ENCODE measurements around the gene SH3TC1. TPM values are rescaled to one million over a fixed set of nuclear protein-coding genes. Genes with fewer than 3 reads are reported as not detected.

The SH3TC1 gene
- total RNA-seq, 1 donor from 2014 or later: 73.1 TPM

- ATAC-seq: no peak
- intact Hi-C loops (cut with DNase I): no loop called here
- DNase-seq: no peak
- H3K36me3 ChIP-seq: peaks cover 83% of the 10 kb centered on the region
- TF ChIP-seq CTCF (IDR thresholded peaks at IDR 0.05): no peak
- no peaks in the 10 kb centered on the region for H3K9me3 ChIP-seq
- peaks cover 32% of the 10 kb centered on the region for H3K4me1 ChIP-seq
- no peaks in the 10 kb centered on the region for H3K27me3 ChIP-seq (ENCODE audit: low read depth)
- H3K4me3 ChIP-seq: no peak overlapping the region
- no peak overlapping the region for H3K27ac ChIP-seq
Observed at GRCh38 chr4:8217871-8218270, 18.8 kb downstream of the SH3TC1 start.

- DNase-seq: no peak
- no peak overlapping the region for H3K27ac ChIP-seq
- H3K4me1 ChIP-seq: peaks cover 32% of the 10 kb centered on the region
- no peak overlapping the region for H3K4me3 ChIP-seq
- no peak for TF ChIP-seq CTCF (IDR thresholded peaks at IDR 0.05)
- H3K27me3 ChIP-seq (ENCODE audit: low read depth): no peaks in the 10 kb centered on the region
- peaks cover 83% of the 10 kb centered on the region for H3K36me3 ChIP-seq
- no peaks in the 10 kb centered on the region for H3K9me3 ChIP-seq
- intact Hi-C loops (cut with DNase I): no loop called here
- no peak for ATAC-seq
Observed at GRCh38 chr4:8218371-8219031, 19.4 kb downstream of the SH3TC1 start.

GRCh38 chr4:8219236-8219635 is 20.1 kb downstream of the SH3TC1 start:
- Histone ChIP-seq H3K36me3 (peaks cover 85% of the 10 kb centered on the region), H3K4me3 (no peak overlapping the region), H3K9me3 (no peaks in the 10 kb centered on the region), H3K4me1 (peaks cover 32% of the 10 kb centered on the region), H3K27me3 (ENCODE audit: low read depth) (no peaks in the 10 kb centered on the region), H3K27ac (no peak overlapping the region)
- no peak for DNase-seq
- no peak for ATAC-seq
- intact Hi-C loops (cut with DNase I): no loop called here
- no peak for TF ChIP-seq CTCF (IDR thresholded peaks at IDR 0.05)

- peaks cover 85% of the 10 kb centered on the region for H3K36me3 ChIP-seq
Observed at GRCh38 chr4:8220661-8221450, 21.8 kb downstream of the SH3TC1 start.

GRCh38 chr4:8221476-8221875 is 22.4 kb downstream of the SH3TC1 start:
- Histone ChIP-seq H3K9me3 (no peaks in the 10 kb centered on the region), H3K27ac (no peak overlapping the region), H3K4me3 (no peak overlapping the region), H3K36me3 (peaks cover 84% of the 10 kb centered on the region), H3K27me3 (ENCODE audit: low read depth) (no peaks in the 10 kb centered on the region), H3K4me1 (peaks cover 16% of the 10 kb centered on the region)
- TF ChIP-seq CTCF (IDR thresholded peaks at IDR 0.05): no peak
- no peak for DNase-seq
- ATAC-seq: peak; percentile 77 to 79
- intact Hi-C loops (cut with DNase I): no loop called here

More at GRCh38 chr4:8220661-8221450, 21.8 kb downstream of the SH3TC1 start:
- no peak for TF ChIP-seq CTCF (IDR thresholded peaks at IDR 0.05)
- peak; percentile 52 for ATAC-seq
- no peak for DNase-seq
- H3K27ac ChIP-seq: peak overlapping the region; percentile 60
- intact Hi-C loops (cut with DNase I): no loop called here
- peaks cover 16% of the 10 kb centered on the region for H3K4me1 ChIP-seq
- no peaks in the 10 kb centered on the region for H3K9me3 ChIP-seq
- no peak overlapping the region for H3K4me3 ChIP-seq
- no peaks in the 10 kb centered on the region for H3K27me3 ChIP-seq (ENCODE audit: low read depth)
